Activated gamma-delta T cell treated with anti-CD3 and anti-CD28 coated beads, Interleukin-2, amount 50 U/mL, for 16 hours (primary cell): ENCODE results near the gene MGLL.
"Not testable (repeated sequence)": the region's sequence is repeated elsewhere in the genome, so short reads cannot be mapped to it uniquely, and the experiment has no call there.

ENCODE experiments used
- DNase-seq: peaks from one replicate; pipeline ENCODE4 v3.0.0-alpha.2; 2020; ENCODE audit warnings: low read depth

Gene MGLL

GRCh38 chr3:127707851-127708411 lies 114.4 kb downstream of the MGLL start:
- no peak for DNase-seq

- DNase-seq = no peak
Measured at GRCh38 chr3:127706785-127707351, 115.4 kb downstream of the MGLL start.

- no peak for DNase-seq
Measured at GRCh38 chr3:127706312-127706711, 116.0 kb downstream of the MGLL start.

GRCh38 chr3:127704840-127705239 lies 117.5 kb downstream of the MGLL start:
- DNase-seq = not testable (repeated sequence)

GRCh38 chr3:127702151-127702578 lies 120.2 kb downstream of the MGLL start:
- no peak for DNase-seq

GRCh38 chr3:127701280-127701911 lies 120.9 kb downstream of the MGLL start:
- DNase-seq = no peak

GRCh38 chr3:127700406-127700805 lies 121.9 kb downstream of the MGLL start:
- no peak for DNase-seq

- no peak for DNase-seq
Measured at GRCh38 chr3:127699416-127700300, 122.7 kb downstream of the MGLL start.

- DNase-seq = no peak
Measured at GRCh38 chr3:127698691-127699415, 123.5 kb downstream of the MGLL start.

- DNase-seq = no peak
Measured at GRCh38 chr3:127698286-127698685, 124.0 kb downstream of the MGLL start.

GRCh38 chr3:127697551-127698240 lies 124.6 kb downstream of the MGLL start:
- no peak for DNase-seq

GRCh38 chr3:127694467-127695215 lies 127.7 kb downstream of the MGLL start:
- DNase-seq = no peak

- DNase-seq = no peak
Measured at GRCh38 chr3:127693336-127693843, 128.9 kb downstream of the MGLL start.

- no peak for DNase-seq
Measured at GRCh38 chr3:127692501-127693335, 129.6 kb downstream of the MGLL start.

- DNase-seq = no peak
Measured at GRCh38 chr3:127691974-127692373, 130.3 kb downstream of the MGLL start.

- no peak for DNase-seq
Measured at GRCh38 chr3:127691489-127691888, 130.8 kb downstream of the MGLL start.

GRCh38 chr3:127690823-127691452 lies 131.4 kb downstream of the MGLL start:
- no peak for DNase-seq

GRCh38 chr3:127690106-127690505 lies 132.2 kb downstream of the MGLL start:
- DNase-seq = no peak

- DNase-seq = no peak
Measured at GRCh38 chr3:127689266-127689860, 133.0 kb downstream of the MGLL start.
